IPS-NIHi7 (cell line): ENCODE data around the gene GJA9.
"Not testable (repeated sequence)": the region's sequence is repeated elsewhere in the genome, so short reads cannot be mapped to it uniquely, and the experiment has no call there.

Experiments used
- DNase-seq: peaks from one replicate; pipeline ENCODE4 v3.0.0; 2012; ENCODE audit warnings: mixed read lengths; ENCODE audit errors: extremely low spot score

GJA9 gene

GRCh38 chr1:38873027-38873969 is 8.1 kb downstream of the GJA9 start, which contains the start of gene MYCBP:
Gene MYCBP, minus strand, starts transcription at chr1:38873348. Its CDS starts 43 bp downstream, at chr1:38873305.
- peak; percentile 99 for DNase-seq

DNA sequence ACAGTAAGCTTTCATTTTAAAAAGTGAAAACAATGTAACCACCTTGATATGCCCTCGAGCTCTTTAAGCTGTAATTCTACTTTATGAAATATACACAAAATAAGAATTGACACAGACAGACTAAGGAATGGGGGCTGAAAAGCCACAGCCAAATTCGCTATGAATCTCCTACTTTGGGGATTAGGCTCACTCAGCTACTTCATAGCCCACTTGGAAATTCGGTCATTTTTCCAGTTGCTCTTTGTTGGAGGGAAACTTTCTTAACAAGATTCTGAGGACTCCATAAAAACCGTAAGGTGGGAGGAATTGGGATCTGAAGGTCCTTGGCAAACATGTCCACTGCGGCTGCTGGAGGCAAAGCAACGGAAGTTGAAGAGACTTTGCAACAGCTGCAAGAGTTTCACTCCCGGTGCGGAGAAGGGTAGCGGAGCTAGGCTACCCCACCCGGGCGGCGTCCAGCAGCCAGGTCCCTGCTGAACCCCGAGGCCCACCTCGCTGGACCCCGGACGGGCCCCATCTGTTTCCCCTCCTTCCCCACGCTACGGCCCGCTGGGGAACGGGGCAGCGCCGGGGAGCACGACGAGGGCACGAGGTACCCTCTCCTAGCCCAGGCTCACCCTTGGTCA is 8.9 kb downstream of the GJA9 start:
- no peak for DNase-seq

DNA sequence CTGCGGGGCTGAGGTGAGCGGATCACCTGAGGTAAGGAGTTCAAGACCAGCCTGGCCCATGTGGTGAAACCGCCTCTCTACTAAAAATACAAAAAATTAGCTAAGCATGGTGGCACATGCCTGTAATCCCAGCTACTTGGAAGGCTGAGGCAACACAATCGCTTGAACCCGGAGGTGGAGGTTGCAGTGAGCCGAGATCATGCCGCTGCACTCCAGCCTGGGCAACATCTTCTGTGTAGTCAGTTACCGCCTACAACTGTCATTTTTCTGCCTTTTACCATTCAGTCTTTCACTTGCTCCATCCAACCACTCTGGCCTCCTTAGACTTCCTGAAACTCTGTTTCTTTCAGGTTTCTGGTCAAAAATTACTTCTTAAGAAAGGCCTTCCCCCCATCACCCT is 10.4 kb downstream of the GJA9 start:
- no peak for DNase-seq

GRCh38 chr1:38867208-38867607 is 14.2 kb downstream of the GJA9 start:
- DNase-seq, result no peak

- no peak for DNase-seq
Measured at GRCh38 chr1:38865112-38865715, 16.2 kb downstream of the GJA9 start.

- DNase-seq, result no peak
Measured at GRCh38 chr1:38860454-38860795, 21.0 kb downstream of the GJA9 start.

DNA sequence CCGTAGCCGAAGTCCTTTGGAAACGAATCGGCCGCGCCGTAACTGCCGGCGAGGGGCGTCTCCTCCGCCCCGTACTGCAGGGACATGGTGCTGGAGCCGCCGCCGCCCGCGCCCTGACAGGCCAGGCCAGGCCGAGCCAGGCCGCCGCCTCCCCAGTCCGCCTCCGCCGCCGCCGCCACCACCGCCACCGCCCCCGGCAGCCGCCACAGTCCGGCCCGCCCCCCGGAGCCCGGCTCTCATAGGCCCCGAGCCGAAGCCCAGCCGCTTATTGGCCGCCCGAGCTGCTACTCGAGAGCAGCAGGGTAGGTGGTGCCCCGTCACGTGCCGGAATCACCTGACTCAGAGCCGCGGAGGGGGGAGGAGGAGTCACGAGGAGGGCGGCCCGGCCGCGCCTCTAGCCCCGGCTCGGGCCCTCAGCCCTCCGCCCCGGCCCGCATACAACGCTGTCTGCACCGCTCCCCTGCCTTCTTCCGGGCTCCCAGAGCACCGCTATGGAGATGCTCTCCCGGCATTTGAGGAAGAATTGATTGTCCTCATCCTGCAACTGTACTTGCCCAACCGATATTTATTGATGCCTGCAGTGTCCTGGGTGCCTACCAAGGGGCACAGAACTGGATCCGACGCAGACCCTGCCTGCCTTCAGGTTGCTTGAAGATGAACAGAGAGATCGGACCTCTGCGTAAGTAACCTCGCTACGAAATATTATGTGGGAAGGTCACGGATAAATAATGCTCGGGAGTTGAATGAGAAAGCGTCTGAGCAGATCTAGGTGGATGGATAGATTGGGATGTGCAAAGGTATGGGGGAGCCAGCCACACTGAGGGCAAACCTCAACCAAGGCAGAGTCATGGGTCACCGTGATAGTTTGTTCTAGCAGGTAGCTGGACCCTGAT is 21.6 kb downstream of the GJA9 start, which contains the start of gene RRAGC:
RRAGC (minus strand) TSS at position 212 of the 893 bp plus-strand sequence; CDS start at position 86, 126 bp downstream.
- peak; percentile 100 for DNase-seq

DNA sequence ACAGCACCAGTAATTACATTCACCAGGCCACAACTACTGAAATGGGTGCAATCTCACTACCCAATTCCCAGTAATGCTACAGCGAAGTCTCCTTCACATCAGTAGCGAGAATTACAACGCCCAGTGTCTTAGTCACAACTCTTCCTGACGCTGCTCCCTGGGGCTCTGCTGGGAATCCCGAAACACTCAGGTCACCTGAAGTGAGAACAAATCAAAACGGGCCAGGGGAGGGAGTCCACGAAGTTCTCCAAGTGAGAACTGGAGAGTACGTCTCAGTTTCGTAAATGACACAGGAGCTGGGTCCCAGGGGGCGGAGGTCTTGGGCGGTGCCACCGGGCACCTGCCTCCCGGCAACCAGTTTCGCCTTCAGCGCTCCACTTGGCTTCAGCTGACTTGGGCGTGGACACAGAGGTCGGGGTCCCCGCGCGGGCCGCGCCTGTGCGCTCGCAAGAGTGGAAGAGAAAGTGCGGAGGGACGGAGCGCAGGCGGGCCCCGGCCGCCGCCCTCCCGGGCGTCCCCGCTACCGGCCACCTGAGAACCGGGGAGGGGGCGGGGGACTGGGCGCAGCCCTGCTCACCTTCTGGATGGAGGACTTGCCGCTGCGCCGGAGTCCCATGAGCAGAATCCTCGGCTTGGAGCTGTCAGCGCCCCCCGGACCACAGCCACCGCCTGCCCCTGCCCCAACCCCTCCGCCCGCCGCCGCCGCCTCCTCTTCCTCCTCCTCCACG is 22.4 kb downstream of the GJA9 start:
- peak; percentile 18 for DNase-seq

GRCh38 chr1:38852780-38853179 is 28.6 kb downstream of the GJA9 start:
- DNase-seq, result no peak

DNA sequence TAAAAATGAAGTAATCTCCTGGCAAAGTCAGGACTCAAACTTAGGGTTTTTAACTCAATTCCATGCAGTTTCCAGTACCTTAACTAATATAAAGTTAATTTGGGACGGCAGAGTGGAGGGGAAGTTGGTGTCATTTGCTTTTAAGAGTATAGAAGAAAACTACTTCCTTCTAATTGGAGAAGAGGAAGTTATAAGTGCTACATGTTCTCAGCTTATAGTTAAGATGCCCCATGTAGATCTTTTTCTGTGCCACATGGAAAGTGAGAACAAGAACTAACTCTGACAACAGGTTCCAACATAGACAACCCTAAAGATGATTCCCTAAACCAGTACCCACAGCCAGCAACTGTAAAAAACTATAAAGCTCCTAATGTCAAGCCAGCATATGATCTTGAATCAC is 33.3 kb downstream of the GJA9 start:
- no peak for DNase-seq

- DNase-seq, result no peak
Measured at GRCh38 chr1:38846210-38846609, 35.2 kb downstream of the GJA9 start.

GRCh38 chr1:38845088-38845487 is 36.3 kb downstream of the GJA9 start:
- DNase-seq, result not testable (repeated sequence)

GRCh38 chr1:38840281-38840680 is 41.1 kb downstream of the GJA9 start:
- no peak for DNase-seq

- no peak for DNase-seq
Measured at GRCh38 chr1:38839363-38839762, 42.0 kb downstream of the GJA9 start.

- not testable (repeated sequence) for DNase-seq
Measured at GRCh38 chr1:38836316-38836715, 45.1 kb downstream of the GJA9 start.

GRCh38 chr1:38834937-38835827 is 46.2 kb downstream of the GJA9 start:
- DNase-seq, result peak; percentile 80

GRCh38 chr1:38834221-38834782 is 47.1 kb downstream of the GJA9 start:
- DNase-seq, result no peak

GRCh38 chr1:38833146-38833545 is 48.2 kb downstream of the GJA9 start:
- DNase-seq, result no peak

DNA sequence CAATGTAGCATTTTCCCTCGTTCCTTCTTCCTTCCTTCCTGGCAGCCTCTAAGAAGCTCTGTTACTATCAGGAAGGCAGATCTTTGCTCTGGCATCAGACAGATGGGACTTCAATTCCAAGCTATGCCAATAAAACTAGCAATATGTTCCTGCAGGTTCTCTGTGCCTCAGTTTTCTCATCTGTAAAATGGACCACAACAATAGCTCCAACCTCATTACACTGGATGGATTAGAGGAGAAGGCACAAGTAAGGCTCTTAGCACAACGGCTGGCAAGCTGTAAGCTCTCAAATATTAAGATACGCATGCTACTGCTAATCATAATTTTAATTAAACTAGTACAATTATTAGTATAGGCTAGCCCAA is 49.0 kb downstream of the GJA9 start:
- no peak for DNase-seq
